Skeletal muscle cell (primary cell): ENCODE results near the gene PHGDH.

Source experiments
- DNase-seq: peaks from one replicate; pipeline ENCODE4 v3.0.0-alpha.2; 2010; ENCODE audit warnings: low read depth
- H3K4me3 ChIP-seq: 2 replicates; pipeline ENCODE4 v1.5.1; 2011; ENCODE audit warnings: low read depth, mild to moderate bottlenecking, control low read depth, low read length, moderate library complexity

Gene PHGDH

DNA sequence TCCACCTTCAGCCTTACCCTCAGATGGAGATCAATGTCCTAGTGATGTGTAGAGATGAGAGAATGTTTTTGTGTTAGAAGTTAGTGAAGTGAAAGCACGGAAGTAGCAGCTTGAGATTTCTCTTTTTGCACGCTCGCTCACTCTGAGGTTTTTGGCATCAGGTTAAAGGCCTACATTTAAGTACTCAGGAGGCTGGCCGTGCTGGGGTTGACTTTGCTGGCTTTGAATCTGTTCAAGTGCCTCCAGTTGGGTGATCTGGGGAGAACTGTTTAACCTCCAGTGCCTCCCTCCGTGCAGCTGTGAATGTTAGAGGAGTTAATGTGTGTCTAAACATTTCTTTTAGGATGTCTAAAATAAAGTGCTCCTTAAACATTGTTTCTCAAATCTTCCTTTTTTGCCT lies 13.9 kb downstream of the PHGDH start:
- DNase-seq = no peak
- no peak overlapping the region for H3K4me3 ChIP-seq

DNA sequence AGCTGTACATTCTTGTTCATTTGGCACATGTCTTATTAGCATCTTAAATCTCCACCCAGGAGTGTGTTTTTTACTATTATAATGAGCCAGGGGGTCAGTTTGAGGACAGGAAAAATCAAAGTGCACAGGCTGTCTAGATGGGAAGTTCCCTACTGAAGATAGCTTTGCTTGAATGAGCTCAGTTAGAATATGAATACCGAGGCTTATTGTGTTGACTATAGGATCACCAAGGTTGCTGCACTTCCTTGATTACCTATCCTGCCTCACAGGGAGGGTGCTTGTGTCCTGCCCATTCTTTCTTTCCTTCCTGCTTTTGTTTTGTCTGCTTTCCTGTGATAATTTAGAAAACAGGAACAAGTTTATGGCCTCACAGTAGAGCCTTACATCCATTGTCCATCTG lies 16.3 kb downstream of the PHGDH start:
- no peak overlapping the region for H3K4me3 ChIP-seq
- DNase-seq = no peak

DNA sequence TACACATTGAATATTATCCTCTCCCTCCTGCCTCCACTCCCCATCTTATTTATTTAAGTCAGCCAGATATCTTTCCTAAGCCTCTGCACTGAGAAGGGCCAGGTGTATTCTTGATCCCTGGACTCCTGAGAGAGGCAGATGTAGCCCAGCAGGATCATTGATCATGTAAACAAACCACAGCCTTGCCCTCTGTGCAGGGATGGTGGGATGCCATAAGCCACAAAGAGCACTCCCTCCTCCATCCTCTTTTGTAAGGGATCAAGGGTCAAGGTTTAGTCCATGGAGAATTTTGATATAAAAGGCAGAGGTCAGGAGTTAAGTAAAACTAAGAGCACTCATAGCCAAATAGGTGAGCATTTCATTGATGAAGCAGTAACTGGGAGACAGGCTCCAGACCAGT lies 17.3 kb downstream of the PHGDH start:
- DNase-seq = no peak
- H3K4me3 ChIP-seq = no peak overlapping the region

DNA sequence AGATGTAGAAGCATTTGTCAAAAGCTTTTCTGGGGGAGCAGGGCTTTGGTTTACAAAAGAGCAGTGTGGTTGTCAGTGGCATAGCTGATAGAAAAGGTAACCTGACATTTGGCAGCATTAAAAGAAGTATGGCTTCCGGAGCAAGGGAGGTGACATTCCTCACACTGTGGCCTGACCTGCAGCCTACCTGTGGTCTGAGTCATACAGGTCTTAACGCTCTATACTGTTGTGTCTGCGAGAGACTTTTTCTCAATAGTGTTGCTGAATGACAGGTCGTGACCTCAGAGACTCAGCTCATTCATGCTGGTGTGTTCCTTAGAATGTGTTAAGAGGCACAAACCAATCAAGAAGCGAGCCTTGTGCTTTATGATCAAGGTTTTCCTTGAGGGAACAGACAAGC lies 19.3 kb downstream of the PHGDH start:
- H3K4me3 ChIP-seq = no peak overlapping the region
- DNase-seq = no peak

DNA sequence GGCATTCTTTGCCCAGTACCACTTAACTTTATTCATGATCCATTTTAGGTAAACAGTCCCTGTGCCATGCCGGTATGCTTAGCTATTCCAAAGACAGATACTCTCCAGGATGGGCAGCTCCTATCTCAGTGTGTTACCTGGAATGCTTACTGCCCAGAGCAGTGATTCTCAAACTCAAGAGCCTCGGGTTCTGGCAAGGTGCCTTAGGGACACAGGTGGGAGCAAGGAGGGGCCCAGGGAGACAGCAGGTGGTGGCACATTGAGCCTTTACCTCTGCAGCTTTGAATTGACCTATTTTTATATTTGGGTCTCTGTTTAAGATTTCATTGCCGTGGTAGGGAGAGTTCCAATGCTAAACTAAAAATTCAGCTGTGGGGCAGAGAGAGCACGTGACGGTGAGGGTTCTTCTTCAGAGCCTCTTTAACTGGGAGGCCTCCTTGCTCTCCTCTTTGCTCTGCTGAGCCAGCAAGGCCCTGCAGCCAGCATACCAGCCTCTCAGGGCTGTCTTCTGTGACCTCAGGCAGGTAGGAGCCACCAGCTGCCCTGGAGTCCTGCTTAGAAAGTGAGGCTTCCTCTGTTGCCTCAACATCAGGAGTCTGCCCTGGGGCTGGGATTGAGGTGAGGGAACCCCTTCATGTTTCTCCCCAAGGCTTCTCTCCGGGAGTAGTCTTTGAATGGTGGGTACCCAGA lies 20.2 kb downstream of the PHGDH start:
- no peak overlapping the region for H3K4me3 ChIP-seq
- no peak for DNase-seq

DNA sequence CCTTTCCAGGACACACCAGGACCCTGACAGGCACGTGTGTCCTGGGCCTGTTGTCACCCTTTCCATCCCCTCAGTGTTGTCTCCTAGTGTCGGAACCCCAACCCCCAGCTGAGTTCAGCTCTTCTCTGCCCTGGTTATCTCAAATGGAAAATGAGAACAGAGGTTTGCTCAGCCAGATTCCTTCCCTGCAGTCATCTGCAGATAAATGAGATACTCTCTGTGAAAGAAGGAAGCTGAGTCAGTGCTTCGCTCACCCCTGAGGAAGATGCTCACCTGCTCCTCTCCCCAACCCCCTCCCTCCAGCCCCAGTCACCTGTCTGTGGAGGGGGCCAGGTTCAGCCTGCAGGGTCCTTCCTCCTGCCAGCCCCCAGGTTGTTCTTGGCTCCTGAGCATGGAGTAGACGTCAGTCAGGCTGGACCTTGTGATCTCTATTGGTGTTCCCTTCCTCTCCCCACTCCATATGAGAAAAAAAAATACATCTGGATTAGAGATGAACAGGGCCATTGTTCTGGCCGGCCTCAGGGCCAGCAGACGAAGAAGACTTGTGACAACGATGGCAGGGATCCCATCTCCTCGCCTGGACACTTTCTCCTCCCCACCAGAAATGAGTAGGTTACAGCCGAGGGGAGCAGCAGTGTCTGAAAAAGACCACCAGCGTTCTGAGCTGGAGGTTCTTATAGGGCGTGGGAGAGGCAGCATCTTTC lies 20.9 kb downstream of the PHGDH start:
- no peak overlapping the region for H3K4me3 ChIP-seq
- DNase-seq = no peak

DNA sequence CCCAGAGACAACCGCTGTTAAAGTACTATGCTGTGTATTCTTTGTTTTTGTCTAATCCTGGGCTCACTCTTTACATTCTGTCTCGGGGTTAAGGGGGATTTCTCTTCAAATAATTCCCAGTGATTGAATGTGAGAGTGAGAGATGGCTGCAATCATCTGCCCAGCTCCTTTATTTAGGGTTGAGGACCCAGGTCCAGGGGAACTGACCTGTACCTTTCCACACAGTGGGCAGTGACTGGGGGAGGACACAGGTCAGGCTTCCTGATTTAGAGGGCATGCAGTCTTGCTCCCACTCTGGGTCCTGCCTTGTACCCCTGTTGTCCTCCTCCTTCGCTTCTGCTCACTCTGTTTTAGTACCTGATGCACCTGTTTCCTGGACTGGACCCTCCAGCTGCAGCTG lies 22.0 kb downstream of the PHGDH start:
- DNase-seq = no peak

DNA sequence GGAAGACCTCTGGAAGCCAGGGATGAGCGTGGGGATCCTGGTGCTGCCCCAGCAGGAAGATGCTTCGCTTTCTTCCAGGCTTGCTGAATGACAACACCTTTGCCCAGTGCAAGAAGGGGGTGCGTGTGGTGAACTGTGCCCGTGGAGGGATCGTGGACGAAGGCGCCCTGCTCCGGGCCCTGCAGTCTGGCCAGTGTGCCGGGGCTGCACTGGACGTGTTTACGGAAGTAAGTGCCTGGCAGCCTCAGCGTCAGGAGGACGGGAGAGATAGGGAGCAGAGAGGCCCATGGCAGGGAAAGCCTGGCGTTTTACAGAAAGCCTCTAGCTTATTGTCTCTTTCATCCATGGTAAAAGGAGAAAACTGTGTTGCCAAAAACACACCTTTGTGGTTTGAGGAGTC lies 23.5 kb downstream of the PHGDH start:
- no peak for DNase-seq
- no peak overlapping the region for H3K4me3 ChIP-seq

More for the DNA sequence above, 22.0 kb downstream of the PHGDH start:
- no peak overlapping the region for H3K4me3 ChIP-seq

DNA sequence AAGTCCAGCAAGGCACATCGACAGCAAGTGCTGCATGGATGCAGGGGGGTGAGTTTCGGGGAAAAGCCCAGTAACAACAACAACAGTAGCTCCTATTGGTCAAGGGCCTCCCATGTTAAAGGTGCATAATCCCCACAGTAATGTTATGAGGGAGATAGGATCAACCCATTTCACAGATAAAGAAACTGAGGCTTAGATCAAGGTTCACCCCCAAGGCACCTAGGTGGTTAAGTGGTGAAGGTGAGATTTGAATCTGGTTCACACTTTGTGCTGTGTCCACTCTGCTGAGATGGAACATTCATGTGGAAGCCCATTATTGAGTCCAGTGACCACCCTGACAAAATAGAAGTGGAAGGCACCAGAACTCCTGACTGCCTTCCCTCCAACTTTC lies 24.9 kb downstream of the PHGDH start:
- no peak for DNase-seq
- no peak overlapping the region for H3K4me3 ChIP-seq

DNA sequence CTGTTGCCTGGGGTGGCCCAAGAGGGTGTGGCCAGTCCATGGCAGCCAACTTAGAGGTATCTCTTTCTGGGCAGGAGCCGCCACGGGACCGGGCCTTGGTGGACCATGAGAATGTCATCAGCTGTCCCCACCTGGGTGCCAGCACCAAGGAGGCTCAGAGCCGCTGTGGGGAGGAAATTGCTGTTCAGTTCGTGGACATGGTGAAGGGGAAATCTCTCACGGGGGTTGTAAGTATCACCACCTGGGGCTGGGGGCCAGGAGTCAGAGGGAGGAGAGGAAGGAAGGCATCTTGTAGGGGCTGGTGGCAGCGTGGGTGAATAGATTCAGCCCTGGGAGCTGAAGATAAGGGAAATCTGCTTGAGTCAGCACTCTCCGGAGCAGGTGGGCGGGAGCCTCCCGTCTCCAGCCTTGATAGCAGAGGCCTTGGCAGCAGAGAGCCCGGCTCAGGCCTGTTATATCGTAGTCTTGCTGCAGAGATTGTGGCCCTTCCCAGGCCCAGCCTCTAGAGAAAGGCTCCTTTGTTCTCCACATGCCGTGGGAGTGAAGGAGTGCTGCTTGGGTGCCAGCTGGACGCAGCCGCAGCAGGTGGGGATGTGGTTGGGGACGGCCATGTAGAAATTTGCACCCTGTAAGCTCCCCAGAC lies 25.4 kb downstream of the PHGDH start:
- DNase-seq = peak; percentile 31
- no peak overlapping the region for H3K4me3 ChIP-seq

DNA sequence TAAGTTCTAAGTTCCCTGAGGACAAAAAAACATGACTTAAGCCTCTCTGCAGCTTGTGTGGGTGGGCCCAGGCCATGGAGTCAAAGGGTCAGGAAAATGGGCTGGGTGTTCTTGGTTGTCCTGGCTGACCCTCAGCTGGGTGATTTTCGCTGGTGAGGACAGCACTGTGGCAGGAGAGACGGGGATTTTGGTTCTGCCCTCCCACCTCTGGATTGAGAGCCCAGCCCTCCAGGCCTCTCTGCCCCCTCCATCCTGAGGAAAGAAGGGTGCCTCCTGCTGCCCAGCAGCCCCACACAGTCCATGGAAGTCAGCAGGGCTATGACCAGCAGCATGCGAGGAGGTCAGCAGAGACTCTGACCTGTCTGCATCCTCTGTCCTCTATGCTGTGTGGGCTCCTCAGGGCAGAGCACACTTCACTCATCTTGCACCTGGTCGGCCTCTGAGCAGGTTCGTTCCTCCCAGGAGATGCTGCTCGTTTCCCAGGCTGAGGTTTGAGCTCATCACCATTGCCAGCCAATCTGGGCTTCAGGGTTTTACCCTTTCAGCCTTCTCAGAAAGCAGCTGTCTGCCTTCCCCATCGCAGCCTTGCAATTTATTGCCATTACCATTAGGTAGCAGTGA lies 26.5 kb downstream of the PHGDH start:
- no peak for DNase-seq

DNA sequence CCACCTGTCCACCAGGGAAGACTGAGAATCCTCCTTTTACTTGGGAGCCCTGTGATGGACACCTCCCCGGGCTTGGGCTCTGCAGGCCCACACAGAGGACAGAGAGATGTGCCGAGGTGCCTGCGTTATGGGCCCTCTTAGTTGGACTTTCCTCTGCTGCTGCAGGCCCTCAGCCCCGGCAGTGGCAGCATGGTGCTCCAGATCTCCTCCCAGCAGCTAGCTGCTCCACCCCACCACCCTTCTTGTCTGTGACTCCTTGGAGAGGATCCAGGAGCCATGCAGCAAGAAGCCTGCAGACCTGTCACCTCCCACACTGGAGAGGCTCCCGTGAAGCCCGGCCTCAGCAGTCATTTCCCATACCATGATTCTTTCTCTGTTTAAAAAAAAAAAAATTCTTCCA lies 27.4 kb downstream of the PHGDH start:
- no peak overlapping the region for H3K4me3 ChIP-seq
- no peak for DNase-seq

More for the DNA sequence above, 26.5 kb downstream of the PHGDH start:
- H3K4me3 ChIP-seq = no peak overlapping the region

DNA sequence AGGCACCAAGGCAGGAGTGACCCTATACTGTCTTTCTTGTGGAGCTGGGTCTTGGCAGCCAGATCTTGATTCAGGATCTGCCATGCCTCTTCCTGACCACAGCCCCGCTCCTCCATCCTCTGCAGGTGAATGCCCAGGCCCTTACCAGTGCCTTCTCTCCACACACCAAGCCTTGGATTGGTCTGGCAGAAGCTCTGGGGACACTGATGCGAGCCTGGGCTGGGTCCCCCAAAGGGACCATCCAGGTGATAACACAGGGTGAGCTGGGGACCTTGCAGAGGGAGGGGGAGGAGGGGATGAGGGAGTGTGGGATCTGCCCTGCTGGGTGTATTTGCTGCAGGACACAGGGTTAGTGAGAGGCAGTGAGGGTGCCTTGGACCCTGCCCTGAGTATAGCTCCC lies 28.5 kb downstream of the PHGDH start:
- DNase-seq = no peak
- no peak overlapping the region for H3K4me3 ChIP-seq

DNA sequence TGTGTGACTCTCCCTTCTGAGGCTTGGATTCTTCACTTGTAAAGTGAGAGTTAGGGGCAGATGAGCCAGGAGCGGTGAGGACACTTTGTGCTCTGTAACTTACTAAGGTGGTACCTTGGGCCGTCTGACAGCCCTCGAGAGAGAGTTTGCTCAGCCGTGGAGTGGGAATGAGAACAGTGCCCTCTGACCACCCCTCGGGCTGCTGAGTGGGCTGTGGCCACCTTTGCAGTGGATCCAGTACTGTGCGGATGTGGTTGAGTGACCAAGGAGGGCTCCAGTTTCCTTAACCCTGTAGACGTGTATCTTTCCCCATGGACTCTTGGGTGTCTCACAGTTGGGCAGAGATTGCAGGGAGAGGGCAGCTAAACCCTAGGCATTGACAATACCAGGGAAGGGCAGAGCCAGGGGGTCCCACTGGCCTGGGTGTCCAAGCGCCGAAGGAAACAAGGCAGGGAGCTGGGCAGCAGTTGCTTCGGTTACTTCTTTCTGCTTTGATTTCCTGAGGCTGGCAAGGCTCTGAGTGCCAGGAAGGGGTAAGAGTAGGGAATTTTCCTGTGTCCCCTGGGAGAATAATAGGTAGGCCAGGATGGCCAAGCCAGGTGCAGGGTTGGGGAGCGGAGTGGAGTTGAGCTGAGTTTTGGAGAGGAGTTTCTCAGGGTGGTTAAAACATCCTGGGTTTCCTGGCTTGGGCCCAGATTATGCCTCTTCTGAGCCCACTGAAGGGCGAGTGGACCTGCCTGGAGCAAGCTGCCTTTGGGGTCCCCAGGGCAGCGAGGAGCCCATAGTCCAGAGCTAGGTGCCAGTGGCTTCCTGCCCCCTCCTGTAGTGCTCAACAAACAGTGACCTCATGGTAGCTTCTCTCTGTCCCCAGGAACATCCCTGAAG lies 29.4 kb downstream of the PHGDH start:
- DNase-seq = no peak
- no peak overlapping the region for H3K4me3 ChIP-seq

DNA sequence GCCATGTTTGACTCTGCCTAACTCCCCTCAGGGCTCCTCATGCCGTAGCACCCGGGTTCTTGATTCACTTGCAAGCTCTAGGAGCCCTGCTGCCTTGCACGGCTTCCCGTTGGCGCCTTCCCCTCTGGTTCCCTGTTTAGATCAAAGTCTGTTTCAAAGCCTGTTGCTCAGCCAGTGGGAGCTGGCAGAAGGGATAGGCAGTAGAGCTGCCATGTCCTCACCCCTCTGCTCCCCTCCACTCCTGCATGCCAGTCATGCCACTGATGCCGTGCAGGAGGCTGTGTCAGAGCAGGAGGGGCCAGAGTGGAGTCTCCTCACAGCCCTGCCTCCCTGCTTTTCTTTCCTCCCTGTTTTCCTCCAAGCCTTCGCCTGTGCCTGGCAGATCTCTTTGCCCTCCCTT lies 30.5 kb downstream of the PHGDH start:
- no peak for DNase-seq
- no peak overlapping the region for H3K4me3 ChIP-seq

DNA sequence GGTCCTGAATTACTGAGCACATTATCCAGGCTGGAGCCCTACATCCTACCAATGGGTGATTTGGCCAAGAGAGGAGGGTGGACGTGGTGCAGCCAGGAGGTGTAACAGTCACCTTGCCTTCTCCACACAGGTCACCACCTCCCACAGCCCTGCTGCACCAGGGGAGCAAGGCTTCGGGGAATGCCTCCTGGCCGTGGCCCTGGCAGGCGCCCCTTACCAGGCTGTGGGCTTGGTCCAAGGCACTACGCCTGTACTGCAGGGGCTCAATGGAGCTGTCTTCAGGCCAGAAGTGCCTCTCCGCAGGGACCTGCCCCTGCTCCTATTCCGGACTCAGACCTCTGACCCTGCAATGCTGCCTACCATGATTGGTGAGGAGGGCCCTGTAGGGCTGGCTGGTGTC lies 30.9 kb downstream of the PHGDH start:
- H3K4me3 ChIP-seq = no peak overlapping the region
- no peak for DNase-seq

DNA sequence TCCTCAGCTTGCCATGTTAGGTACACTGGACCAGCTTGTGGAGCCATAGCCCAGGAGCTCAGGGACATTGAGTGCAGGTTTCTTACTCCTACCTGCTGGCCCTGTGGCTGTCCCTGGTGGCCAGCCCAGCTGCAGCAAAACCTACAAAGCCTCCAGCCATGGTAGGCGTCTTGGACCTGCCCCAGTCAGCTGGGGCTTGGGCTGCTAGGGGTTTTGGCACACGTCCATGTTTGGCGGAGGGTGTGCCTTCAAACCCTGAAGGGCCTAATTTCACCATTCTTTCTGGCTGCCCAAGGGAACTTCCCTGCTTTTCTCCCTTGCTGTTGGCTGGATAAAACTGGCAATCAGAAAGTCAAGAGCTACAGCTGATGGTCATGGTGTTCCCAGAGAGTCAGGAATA lies 31.6 kb downstream of the PHGDH start:
- no peak overlapping the region for H3K4me3 ChIP-seq
- no peak for DNase-seq

DNA sequence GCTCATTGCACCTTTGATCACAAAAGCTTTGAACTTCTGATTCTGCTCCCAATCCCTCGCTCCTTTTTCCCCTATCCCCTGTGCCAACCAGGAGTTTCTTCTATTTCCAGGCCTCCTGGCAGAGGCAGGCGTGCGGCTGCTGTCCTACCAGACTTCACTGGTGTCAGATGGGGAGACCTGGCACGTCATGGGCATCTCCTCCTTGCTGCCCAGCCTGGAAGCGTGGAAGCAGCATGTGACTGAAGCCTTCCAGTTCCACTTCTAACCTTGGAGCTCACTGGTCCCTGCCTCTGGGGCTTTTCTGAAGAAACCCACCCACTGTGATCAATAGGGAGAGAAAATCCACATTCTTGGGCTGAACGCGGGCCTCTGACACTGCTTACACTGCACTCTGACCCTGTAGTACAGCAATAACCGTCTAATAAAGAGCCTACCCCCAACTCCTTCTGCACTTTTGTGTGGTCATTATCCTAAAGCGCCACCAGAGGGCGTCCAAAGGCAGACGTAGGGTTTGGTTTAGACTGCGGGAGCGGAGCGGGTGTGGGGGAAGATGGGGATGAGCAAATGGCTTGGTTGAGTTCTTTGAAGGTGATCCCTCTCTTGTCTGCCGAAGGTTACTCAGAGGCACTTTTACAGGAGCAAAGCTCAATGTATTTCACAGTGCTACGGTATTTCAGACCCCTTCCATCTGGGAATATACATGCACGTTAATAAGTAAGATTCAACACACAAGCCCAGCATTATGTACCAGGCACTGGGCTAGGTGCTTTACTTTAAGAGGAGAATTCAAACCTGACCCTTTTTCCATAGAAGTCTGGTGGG lies 32.3 kb downstream of the PHGDH start:
- DNase-seq = peak; percentile 46
- H3K4me3 ChIP-seq = no peak overlapping the region

DNA sequence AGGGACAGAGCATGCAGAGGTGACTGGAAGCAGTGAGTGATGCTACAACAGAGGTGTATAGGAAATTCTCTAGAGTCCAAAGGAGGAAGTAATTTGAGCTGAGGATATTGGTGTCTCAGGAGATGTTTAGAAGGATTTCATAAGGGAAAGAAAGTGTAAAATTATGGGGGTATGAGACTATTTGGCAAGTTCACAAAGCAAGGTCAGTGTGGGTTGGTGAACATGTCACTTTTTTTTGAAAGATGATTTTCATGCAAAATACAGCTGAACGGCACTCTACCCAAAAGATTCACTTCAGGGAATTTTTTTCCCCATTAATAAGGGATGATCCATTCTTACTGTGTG lies 32.8 kb downstream of the PHGDH start:
- DNase-seq = no peak
- H3K4me3 ChIP-seq = no peak overlapping the region
